Type B pancreatic cell (in vitro differentiated cells): Measurements from ENCODE around the gene CC2D2A. TPM values are rescaled to one million over a fixed set of nuclear protein-coding genes. Genes with fewer than 3 reads are reported as not detected.
"Not testable (repeated sequence)": the region's sequence is repeated elsewhere in the genome, so short reads cannot be mapped to it uniquely, and the experiment has no call there.

Experiments
- DNase-seq: peaks from one replicate; pipeline ENCODE4 v3.0.0; 2021; ENCODE audit warnings: mixed read lengths; ENCODE audit not compliant: unreplicated experiment; ENCODE audit errors: extremely low spot score
- H3K27ac Mint-ChIP-seq: 2 replicates; pipeline ENCODE4 v1.8.0; 2021; ENCODE audit warnings: mild to moderate bottlenecking, mixed read lengths
- H3K27me3 Mint-ChIP-seq: 2 replicates; pipeline ENCODE4 v1.8.0; 2021; ENCODE audit warnings: mixed read lengths
- H3K36me3 Mint-ChIP-seq: 2 replicates; pipeline ENCODE4 v1.8.0; 2021; ENCODE audit warnings: mixed read lengths
- H3K4me1 Mint-ChIP-seq: one replicate; pipeline ENCODE4 v1.8.0; 2021; ENCODE audit warnings: mixed read lengths; ENCODE audit not compliant: unreplicated experiment
- H3K4me3 Mint-ChIP-seq: 2 replicates; pipeline ENCODE4 v1.8.0; 2021; ENCODE audit warnings: mild to moderate bottlenecking, mixed read lengths
- H3K9me3 Mint-ChIP-seq: 2 replicates; pipeline ENCODE4 v1.8.0; 2021; ENCODE audit warnings: mixed read lengths
- total RNA-seq: library from RNA; stranded (reverse); gene quantifications from 2 replicates; pipeline ENCODE4 v1.2.1, GENCODE V29; 2021; ENCODE audit warnings: low replicate concordance
- TF ChIP-seq, protein P1 (sequence below): fragments of 200-600 bp; sonication (generic); conservative IDR thresholded peaks from 2 replicates; pipeline ENCODE4 v1.5.0; 2021; ENCODE audit warnings: antibody characterized with exemption, mild to moderate bottlenecking

The CC2D2A gene
- total RNA-seq, 1 donor from 2014 or later: 27.8 TPM

DNA sequence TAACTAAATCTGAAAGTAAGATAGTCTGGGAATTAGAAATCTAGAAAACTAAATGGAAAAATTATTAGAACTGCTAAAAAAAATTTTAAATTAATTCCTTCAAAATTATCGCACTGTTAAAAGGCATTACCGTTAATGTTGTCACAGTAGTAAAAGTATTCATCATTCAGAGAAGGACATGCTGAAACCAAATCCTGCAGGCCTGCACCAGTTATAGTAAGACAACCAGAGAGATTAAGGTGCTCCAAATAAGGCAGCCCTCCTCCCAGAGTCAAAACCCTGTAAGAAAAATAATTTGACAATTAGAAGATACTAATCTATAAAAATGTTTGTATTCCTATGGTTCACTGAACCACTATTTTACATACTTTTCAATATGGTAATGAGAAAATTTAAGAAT lies 142.5 kb downstream of the CC2D2A start:
- TF ChIP-seq, protein P1, sequence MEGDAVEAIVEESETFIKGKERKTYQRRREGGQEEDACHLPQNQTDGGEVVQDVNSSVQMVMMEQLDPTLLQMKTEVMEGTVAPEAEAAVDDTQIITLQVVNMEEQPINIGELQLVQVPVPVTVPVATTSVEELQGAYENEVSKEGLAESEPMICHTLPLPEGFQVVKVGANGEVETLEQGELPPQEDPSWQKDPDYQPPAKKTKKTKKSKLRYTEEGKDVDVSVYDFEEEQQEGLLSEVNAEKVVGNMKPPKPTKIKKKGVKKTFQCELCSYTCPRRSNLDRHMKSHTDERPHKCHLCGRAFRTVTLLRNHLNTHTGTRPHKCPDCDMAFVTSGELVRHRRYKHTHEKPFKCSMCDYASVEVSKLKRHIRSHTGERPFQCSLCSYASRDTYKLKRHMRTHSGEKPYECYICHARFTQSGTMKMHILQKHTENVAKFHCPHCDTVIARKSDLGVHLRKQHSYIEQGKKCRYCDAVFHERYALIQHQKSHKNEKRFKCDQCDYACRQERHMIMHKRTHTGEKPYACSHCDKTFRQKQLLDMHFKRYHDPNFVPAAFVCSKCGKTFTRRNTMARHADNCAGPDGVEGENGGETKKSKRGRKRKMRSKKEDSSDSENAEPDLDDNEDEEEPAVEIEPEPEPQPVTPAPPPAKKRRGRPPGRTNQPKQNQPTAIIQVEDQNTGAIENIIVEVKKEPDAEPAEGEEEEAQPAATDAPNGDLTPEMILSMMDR: no peak
- Mint-ChIP-seq H3K4me3 (no peak overlapping the region), H3K36me3 (peaks cover 31% of the 10 kb centered on the region), H3K27ac (no peak overlapping the region), H3K4me1 (no peaks in the 10 kb centered on the region), H3K9me3 (peaks cover 6% of the 10 kb centered on the region), H3K27me3 (no peaks in the 10 kb centered on the region)
- no peak for DNase-seq

DNA sequence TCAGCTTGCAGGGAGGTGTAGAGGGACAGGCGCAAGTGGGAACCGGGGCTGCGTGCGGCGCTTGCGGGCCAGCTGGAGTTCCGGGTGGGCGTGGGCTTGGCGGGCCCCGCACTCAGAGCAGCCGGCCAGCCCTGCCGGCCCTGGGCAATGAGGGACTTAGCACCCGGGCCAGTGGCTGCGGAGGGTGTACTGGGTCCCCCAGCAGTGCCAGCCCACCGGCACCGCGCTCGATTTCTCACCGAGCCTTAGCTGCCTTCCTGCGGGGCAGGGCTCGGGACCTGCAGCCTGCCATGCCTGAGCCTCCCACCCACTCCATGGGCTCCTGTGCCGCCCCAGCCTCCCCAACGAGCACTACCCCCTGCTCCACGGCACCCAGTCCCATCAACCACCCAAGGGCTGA lies 145.2 kb downstream of the CC2D2A start:
- not testable (repeated sequence) for H3K27ac Mint-ChIP-seq, H3K4me3 Mint-ChIP-seq, H3K4me1 Mint-ChIP-seq, H3K9me3 Mint-ChIP-seq, H3K27me3 Mint-ChIP-seq, DNase-seq
- H3K36me3 Mint-ChIP-seq: peaks cover 41% of the 10 kb centered on the region

DNA sequence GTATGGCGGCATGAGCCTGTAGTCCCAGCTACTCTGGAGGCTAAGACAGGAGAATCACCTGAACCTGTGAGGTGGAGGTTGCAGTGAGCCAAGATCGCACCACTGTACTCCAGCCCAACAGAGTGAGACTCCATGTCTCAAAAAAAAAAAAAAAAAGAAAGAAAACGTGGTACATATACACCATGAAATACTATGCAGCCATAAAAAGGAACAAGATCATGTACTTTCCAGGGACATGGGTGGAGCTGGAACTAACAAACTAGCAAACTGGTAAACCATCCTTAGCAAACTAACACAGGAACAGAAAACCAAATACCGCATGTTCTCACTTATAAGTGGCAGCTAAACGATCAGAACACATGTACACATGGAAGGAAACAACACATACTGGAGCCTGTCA lies 147.7 kb downstream of the CC2D2A start:
- not testable (repeated sequence) for H3K9me3 Mint-ChIP-seq, H3K27ac Mint-ChIP-seq, H3K27me3 Mint-ChIP-seq, H3K4me1 Mint-ChIP-seq, H3K4me3 Mint-ChIP-seq, DNase-seq
- peaks cover 63% of the 10 kb centered on the region for H3K36me3 Mint-ChIP-seq

DNA sequence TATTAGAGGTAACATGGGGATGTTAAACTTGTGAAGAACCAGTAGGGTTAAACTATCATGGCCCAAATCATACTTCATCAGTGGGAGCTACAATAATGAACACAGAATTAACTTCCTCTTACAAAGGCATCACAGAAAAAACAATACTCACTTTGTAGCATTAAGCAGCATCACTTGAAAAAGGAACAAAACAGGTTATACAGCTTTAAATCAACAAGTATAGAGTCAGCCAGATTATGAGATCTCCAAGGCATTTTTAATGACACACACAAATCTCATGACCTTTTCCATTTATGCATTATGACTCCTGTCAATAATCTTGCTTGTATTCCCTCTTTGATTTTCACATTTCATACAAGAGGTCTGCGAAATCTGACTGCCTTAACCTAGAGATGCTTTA lies 167.1 kb downstream of the CC2D2A start:
- Mint-ChIP-seq H3K36me3 (peaks cover 41% of the 10 kb centered on the region), H3K4me1 (peaks cover 5% of the 10 kb centered on the region), H3K4me3 (no peak overlapping the region), H3K27ac (peak overlapping the region; percentile 52), H3K27me3 (no peaks in the 10 kb centered on the region), H3K9me3 (no peaks in the 10 kb centered on the region)
- TF ChIP-seq, protein P1: no peak
- DNase-seq: no peak

DNA sequence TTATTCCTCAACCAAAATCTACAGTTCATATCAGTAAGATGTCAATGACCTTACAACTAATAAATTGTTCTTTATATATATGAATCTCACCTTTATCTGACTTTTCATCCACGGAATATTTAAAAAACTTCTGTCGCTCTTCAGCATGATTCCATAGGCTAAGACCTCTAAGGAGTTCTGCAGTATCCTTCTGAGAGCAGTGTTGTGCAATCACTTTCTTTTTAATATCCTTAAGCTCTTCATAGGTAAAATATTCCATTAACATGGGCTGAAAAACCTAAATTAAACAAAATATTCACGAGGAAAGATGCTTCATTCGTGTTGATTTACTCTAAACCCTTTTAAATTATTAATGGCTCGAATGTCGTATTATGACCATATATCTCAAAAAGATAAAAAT lies 168.7 kb downstream of the CC2D2A start:
- TF ChIP-seq, protein P1: no peak
- Mint-ChIP-seq H3K36me3 (peaks cover 32% of the 10 kb centered on the region), H3K9me3 (no peaks in the 10 kb centered on the region), H3K4me1 (peaks cover 5% of the 10 kb centered on the region), H3K27ac (no peak overlapping the region), H3K27me3 (no peaks in the 10 kb centered on the region), H3K4me3 (no peak overlapping the region)
- no peak for DNase-seq

DNA sequence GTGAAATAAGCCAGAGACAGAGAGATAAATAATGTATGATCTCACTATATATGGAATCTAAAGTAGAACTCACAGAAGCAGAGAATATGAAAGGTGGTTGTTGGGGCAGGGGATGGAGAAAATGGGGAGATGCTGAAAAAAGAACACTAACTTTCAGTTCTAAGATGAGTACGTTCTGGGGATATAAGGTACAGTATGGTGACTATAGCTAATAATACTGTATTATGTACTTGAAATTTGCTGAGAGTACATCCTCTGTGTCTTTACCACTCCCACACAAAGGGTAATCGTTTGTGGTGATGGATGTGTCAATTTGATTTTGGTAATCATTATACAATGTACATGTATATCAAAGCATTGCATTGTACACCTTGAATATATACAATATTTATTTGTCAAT lies 178.9 kb downstream of the CC2D2A start:
- H3K4me1 Mint-ChIP-seq: peaks cover 34% of the 10 kb centered on the region
- TF ChIP-seq, protein P1: no peak

DNA sequence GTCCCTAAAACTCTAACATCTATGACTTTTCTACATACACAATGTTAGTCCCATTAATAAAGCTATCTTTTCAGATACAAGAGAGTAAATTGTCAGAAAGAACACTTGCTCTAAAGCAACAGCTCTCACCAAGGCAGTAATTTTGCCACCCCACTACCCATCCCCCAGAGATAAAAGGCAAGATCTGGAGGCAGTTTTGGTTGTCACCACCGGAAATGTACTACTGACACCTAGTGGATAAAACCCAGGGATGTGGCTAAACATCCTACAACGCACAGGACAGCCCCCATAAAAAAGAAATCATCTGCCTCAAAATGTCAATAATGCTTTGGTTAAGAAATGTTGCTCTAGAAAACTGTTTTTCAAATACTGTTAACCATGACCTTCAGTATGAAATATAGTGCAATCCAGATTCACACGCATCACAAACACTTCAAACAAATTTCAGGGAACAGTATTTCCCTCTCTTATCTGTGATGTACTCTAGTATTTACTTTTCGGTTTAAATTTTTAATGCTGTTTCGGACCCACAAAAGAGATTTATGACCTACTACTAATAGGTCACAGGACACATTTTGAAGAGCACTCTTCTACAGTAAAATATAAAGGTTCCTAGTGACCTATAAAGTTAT lies 180.3 kb downstream of the CC2D2A start:
- TF ChIP-seq, protein P1: peak; percentile 76
- H3K4me1 Mint-ChIP-seq: peaks cover 33% of the 10 kb centered on the region
- peak overlapping the region; percentile 58 for H3K4me3 Mint-ChIP-seq
- peak overlapping the region; percentile 32 for H3K27ac Mint-ChIP-seq
- no peaks in the 10 kb centered on the region for H3K9me3 Mint-ChIP-seq
- H3K36me3 Mint-ChIP-seq: peaks cover 4% of the 10 kb centered on the region
- no peaks in the 10 kb centered on the region for H3K27me3 Mint-ChIP-seq
- no peak for DNase-seq

More for the DNA sequence above, 178.9 kb downstream of the CC2D2A start:
- H3K4me3 Mint-ChIP-seq: no peak overlapping the region
- no peak overlapping the region for H3K27ac Mint-ChIP-seq
- DNase-seq: no peak
- H3K36me3 Mint-ChIP-seq: peaks cover 8% of the 10 kb centered on the region
- H3K9me3 Mint-ChIP-seq: no peaks in the 10 kb centered on the region
- no peaks in the 10 kb centered on the region for H3K27me3 Mint-ChIP-seq
